Measurements from ENCODE around the gene TBC1D24.

DNA sequence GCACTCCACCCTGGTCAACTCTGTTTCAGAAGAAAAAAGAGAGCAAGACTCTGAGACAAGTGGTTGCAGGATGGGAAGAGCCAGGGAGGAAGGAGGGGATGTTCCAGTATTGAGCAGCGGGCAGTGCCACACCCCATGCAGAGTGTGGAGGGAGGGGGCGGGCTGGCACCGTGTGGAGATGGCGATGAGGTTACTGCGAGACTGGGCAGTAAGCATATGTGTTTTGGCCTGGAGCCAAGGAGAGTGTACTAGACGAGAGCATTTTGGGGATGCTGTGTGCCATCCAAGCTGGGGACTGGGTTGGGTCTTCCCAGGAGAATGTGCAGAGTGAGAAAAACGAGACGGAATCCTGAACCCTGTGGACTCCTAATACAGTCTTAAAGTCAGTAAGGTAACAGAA, 3.4 kb downstream of the TBC1D24 start:
- TF ChIP-seq CTCF (IDR thresholded peaks at IDR 0.05; ENCODE audit: low read length) (no peak), EZH2 (optimal IDR thresholded peaks at IDR 0.05; ENCODE audit: low read depth, low read length) (no peak), EZH2phosphoT487 (IDR thresholded peaks at IDR 0.05; ENCODE audit: low read length) (no peak)

Data from MM.1S (cell line).